ENCODE data around the gene FOXK1.

DNA sequence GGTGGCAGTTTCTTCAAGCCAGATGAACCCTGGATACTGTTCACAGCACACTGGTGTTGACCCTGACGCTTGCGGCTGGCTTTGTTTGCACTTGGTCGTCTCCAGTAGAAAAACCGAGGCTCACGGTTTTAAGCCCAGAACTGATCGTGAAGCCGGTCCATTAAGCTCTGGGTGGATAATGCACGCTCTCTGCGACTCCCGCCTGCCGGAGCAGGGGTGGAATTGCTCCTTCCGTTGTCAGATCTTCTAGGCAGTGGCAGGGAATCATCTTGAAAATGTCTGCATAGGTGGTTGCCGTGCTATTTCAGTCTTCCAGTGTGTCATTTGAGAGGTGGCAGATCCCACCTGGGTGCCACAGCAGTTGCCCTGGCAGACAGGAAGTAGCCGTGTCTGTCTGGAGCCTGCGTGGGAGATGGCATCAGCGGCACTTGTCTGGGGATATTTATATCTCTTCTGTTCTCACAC, 57.5 kb downstream of the FOXK1 start:
- no peak for TF ChIP-seq POLR2AphosphoS5 (IDR thresholded peaks at IDR 0.05; ENCODE audit: borderline replicate concordance, low read depth, low read length)
- TF ChIP-seq EZH2 (IDR thresholded peaks at IDR 0.05): no peak
- no peak for TF ChIP-seq FOXP2 (optimal IDR thresholded peaks at IDR 0.05; ENCODE audit: control extremely low read depth, extremely low read length, insufficient read depth)
